ENCODE results near the gene PPCDC. TPM values are rescaled to one million over a fixed set of nuclear protein-coding genes. Genes with fewer than 3 reads are reported as not detected.
A peak's percentile ranks its signal among the peaks of the same experiment; 100 is the strongest.

The PPCDC gene
- polyA plus RNA-seq, 4 donors: 10.4 to 13.8 (median 13.0) TPM

DNA sequence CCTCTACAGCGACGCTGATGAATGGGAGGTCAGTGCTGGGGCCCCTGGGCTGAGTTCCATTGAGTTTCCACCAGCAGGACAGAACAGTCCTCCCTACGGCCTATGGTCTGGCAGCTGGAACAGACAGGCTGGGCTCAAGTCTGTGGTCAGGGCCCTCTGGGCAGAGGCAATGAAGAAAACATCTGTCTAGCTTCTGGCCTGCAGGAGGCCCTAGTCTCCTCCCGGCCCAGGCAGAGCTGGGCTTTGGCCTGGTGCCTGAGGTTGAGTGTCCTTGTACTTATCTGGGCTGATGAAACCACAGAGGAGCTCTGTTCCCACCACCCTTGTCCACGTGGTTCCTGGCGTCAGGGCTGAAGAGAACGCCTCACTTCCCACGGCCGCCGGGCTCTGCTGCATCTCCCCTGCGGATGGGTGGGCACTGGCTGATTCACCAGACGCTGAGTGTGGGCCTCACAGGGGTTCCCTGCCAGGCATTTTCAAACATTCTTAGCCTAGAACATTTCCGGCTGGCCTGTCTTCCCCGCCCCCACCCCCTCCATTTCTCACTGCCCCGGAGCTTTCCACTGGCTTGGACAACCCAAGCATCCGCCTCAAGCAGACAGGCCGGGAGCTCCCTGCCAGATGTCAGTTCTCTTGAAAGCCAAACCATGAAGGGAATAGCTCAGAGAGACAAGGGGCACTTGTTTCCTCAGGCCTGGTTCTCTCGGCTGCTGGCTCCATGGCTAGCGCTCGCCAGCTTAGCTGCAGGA lies 20.3 kb downstream of the PPCDC start:
- DNase-seq (ENCODE audit: low read depth in 4 of 4, low spot score in 3 of 4): peak in 3 of 4 donors; percentile 58 to 61 (median 60)

DNA sequence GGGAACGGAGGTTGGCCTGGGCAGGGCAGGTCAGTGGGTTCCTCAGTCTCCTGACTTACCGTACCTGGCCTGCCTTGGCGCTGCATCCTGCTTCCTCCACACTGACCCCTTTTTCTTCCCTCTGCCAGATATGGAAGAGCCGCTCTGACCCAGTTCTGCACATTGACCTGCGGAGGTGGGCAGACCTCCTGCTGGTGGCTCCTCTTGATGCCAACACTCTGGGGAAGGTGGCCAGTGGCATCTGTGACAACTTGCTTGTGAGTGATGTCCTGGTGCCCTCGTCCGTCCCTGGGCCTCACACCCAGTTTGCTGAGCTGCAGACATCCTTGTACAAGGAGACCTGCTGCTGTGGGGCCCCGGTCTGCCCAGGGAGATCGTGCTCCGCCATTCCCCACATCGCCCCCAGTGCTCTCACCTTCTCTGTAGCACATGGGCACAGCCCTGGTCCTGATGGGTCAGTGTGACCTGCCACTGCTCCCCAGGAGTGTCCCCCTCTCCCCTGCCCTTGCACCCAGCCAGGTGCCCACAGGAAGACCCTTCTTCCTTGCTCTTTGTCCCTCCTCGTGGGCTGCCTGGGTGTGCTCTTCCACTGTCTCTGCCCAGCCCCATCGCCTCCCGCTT lies 21.0 kb downstream of the PPCDC start:
- no peak for DNase-seq (ENCODE audit: low read depth in 4 of 4, low spot score in 3 of 4)

DNA sequence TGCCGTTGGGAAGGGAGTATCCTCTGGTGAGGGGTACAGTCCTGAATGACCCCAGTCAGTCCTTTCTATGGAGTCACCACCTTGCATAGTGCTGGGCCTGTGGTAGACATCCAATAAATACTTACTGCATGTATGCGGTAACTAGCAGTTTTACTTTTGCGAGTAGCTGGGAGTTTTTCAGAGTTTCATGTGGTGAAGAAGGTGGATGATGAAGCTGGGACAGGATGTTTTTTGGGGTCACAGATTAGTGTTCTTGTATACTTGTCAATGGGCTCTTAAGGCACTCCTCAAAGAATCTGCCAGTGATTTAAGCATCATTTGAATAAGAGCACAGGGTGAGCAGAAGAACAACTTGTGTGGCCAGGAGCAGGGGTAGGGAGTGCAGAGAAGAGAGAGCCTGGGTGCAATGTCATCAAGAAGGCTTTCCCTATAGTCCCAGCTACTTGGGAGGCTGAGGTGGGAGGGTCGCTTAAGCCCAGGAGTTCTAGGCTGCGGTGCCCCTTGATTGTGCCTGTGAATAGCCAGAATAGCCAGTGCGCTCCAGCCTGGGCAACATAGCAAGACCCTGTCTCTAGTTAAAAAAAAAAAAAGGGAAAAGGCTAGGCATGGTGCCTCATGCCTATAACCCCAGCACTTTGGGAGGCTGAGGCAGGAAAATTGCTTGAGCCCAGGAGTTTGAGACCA lies 22.1 kb downstream of the PPCDC start:
- DNase-seq (ENCODE audit: low read depth in 4 of 4, low spot score in 3 of 4): no peak

DNA sequence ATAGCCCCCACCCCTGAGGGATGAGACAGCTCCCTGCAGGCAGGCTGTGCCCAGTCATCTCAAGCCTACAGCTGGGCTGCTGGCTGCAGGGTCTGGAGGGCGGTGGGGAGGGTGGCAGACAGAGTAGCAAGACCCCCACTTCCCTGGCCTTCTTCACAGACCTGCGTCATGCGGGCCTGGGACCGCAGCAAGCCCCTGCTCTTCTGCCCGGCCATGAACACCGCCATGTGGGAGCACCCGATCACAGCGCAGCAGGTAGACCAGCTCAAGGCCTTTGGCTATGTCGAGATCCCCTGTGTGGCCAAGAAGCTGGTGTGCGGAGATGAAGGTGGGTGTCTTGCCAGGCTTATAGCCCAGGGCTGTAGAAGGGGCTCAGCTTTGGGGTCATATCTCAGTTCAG lies 25.0 kb downstream of the PPCDC start:
- DNase-seq (ENCODE audit: low read depth in 4 of 4, low spot score in 3 of 4): no peak

DNA sequence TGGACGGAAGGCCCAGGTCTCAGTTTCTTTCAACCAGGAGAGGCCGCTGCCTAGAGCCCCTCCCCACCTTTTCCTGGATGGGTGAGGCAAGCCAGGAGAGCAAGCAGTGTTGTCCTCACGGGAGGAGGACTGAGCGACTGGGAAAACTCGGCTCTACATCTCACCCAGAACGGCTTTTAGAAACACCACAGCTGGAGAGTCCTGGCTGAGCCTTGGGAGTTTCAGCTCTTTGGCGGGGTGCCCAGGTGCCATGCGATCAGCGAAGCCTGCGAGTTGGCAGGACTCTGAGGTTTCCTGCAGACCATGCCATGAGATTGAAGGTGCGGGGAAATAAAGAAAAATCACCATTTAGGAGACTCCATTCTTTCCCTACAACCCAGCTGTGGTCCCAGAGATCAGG lies 26.0 kb downstream of the PPCDC start:
- DNase-seq (ENCODE audit: low read depth in 4 of 4, low spot score in 3 of 4): no peak

DNA sequence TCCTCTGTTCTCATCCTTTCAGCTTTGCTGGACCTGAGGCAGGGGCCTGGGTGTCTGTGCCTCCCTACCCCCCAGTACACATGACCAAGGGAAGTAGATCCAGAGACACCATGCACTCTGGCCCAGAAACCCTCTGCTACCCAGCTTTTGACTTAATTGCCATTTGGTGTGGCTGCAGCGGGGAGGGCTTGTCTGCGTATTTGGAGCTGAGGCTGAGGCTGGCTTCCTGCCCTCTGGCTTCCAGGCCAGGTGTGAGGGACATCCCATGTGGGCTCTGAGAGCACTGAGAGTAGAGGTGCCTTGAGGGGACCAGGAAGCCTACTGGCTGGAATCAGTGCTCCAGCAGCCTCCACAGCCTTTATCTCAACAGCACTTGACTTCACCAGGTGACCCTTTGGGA lies 26.9 kb downstream of the PPCDC start:
- DNase-seq (ENCODE audit: low read depth in 4 of 4, low spot score in 3 of 4): no peak

DNA sequence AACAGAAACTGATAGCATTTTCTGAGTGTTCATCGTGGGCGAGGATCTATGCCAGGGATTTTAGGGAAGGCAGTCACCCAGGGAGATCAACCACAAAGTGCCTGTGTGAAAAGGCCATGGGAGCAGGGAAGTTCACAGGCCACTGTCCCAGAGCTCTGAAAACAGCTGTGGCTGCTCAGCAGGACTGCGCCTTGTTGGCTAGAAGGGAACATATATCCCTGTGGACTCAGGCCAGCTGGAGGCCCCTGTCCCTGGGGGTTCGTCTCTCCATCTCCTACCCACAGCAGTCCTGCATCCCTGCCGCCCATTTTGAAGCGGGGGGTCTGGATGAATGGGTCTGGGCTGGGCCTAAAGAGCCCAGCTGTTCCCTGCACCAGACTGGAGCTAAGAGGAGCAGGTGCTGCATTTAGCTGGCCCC lies 27.8 kb downstream of the PPCDC start:
- no peak for DNase-seq (ENCODE audit: low read depth in 4 of 4, low spot score in 3 of 4)

DNA sequence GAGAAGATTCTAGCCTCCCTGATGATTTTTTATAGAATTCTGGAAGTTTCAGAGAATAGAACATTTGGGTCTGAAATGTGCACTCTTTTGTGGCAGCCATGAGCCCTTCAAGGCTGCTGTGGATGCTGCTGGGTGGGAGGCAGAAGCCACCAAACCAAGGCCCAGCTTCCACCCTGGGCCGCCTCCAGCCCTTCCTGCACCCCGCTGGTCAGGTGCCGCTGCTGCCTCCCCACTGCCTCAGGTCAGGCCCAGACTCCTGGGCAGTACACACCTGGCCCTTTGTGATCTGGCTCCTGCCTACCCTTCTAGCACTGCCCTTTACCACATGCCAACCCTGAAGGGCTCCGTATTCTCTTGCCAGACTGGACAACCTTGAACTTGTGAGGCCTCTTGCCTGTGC lies 28.3 kb downstream of the PPCDC start:
- no peak for DNase-seq (ENCODE audit: low read depth in 4 of 4, low spot score in 3 of 4)

DNA sequence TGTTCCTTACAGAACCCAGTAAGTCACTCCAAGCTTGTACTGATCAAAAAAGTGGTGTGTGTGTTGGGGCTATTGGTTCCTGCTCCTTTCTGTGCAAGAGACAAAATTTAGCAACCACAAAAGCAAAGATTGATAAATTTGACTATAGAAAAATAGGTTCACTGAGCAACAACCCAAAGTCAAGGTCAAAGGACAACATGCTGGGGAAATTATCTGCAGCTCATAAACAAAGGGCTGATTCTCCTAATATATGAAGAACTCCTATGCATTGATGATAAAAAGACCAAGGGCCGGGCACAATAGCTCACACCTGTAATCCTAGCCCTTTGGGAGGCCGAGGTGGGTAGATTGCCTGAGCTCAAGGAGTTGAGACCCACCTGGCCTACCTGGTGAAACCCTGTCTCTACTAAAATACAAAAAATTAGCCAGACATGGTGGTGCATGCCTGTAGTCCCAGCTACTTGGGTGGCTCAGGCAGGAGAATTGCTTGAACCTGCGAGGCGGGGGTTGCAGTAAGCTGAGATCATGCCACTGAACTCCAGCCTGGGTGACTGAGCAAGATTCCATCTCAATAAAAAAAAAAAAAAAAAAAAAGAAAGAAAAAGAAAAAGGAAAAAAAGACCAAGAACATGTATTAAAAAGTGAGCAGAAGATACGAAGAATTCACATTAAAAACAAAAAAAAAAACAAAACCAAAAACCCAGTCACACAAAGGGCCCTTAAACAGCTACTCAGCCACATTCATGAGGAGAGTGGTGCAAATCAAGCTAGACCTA lies 29.8 kb downstream of the PPCDC start:
- no peak for DNase-seq (ENCODE audit: low read depth in 4 of 4, low spot score in 3 of 4)

DNA sequence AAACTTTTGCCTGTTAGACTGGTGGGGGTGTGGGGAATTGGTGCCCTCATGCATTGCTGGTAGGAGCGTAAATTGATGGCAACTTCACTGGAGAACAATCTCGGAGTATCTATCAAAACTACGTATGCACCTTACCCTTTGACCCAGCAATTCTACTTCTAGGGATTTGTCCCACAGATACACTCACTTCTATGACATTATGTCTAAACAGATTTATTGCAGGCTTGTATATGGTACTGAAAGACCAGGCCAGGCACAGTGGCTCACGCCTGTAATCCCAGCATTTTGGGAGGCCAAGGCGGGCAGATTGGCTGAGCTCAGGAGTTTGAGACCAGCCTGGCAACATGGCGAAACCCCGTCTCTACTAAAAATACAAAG lies 30.3 kb downstream of the PPCDC start:
- no peak for DNase-seq (ENCODE audit: low read depth in 4 of 4, low spot score in 3 of 4)

DNA sequence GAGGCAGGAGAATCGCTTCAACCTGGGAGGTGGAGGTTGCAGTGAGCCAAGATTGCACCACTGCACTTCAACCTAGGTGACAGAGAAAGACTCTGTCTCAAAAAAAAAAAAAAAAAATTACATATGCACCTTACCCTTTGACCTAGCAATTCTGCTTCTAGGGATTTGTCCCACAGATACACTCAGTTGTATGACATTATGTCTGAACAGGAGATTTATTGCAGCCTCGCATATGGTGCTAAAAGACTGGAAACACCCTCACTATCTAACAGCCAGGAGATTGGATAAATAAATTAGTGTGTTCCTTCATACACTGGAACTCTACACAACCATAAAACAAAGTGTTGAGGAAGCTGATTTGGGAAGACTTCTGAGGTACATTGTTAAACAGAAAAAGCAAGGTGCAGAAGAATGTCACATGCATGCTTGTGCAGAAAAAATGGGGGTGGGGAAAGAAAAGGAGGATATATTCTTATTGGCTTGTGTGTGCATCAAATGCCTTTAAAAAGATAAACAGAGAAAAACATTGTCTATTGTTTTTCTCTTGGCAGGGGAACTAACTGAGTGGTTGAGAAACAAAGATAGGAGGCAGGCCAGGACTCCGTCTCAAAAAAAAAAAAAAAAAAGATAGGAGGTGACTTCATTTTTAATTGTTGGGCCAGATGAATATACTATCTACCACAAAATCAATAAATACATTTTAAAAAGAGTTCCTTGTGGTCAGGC lies 30.9 kb downstream of the PPCDC start:
- DNase-seq (ENCODE audit: low read depth in 4 of 4, low spot score in 3 of 4): no peak

DNA sequence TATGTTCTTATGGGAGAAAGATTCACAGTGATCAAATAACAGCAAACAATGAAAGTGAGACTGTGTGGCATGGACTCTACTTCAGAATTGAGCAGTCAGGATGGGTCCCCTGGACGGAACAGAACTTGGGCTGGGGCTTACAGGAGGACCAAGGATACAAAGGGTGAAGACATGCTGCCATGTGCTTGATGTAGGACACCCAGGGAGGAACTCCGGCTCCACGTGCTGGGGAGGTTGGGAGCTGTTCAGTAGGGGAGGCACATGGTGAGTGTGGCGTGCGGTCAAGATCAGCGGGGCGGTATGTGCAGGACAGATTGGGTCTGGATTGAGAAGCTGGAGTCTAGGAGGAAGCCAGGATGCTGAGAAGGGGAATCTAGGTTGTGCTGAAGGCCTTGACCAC lies 32.6 kb downstream of the PPCDC start:
- no peak for DNase-seq (ENCODE audit: low read depth in 4 of 4, low spot score in 3 of 4)

DNA sequence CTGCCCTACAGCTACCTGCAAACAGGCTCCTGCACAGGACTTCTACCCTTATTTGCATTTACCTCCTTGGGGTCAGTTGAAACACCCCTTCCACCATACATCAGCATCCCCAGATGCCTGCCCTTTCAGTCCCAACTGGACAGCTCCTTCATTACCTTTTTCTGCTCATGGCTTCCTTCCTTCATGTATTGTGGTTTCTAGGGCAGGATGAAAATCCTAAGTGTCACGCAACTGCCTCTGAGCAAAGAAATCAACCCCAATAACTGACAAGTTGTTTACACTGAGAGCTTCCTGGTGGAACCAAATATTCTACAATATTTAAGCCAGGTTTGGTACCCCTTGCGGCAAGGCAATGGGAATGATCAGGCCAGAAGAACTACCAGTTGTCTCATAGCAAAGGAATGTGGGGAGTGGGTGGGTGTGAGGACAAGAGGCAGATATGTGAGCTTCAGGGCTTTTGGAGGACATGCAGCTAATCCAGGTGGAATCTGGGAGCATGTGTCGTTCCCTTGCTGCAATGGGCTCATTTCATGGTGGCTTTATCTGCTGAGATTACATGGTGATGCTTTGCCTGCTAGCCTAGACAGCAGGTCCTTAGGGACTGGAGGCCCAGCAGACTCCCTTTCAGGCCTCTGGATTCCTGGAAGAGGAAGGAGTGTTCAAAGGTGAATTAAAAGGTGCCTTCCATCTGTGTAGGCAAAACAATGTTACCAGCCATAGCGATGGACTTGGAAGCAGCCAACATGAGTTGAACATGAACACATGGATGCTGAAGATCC lies 34.9 kb downstream of the PPCDC start:
- DNase-seq (ENCODE audit: low read depth in 4 of 4, low spot score in 3 of 4): no peak

DNA sequence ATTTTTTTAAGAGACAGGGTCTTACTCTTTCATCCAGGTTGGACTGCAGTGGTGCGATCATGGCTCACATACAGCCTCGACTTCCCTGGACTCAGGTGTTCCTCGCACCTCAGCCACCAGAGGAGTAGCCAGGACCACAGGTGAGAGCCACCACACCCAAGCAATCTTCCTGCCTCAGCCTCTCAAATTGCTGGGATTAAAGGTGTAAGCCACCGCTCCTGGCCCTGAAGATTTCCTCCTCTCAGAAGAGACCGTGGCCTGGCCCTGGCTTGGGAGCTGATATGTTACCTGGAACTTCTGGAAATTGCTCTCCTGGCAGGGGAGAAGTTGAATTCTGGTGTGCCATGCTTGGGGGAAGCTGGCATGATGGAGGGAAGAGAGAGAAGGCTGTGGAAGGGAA lies 36.2 kb downstream of the PPCDC start:
- no peak for DNase-seq (ENCODE audit: low read depth in 4 of 4, low spot score in 3 of 4)

DNA sequence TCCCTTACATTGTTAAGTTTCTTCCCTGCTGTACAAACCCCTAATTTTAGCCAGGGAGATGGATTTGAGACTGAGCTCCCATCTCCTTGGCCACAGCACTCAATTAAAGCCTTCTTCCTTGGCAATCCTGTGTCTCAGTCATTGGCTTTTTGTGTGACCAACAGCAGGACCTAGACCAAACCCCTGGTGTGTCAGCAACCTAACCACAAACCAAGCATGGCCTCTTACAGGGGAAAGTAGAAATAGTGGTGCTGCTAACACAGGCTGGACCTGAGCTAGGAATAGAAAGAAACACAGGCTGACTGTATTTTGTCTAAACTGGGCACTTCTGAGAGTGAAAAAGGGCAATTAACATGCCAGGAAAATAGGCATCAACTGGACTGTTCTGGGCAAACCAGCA lies 37.9 kb downstream of the PPCDC start:
- no peak for DNase-seq (ENCODE audit: low read depth in 4 of 4, low spot score in 3 of 4)

DNA sequence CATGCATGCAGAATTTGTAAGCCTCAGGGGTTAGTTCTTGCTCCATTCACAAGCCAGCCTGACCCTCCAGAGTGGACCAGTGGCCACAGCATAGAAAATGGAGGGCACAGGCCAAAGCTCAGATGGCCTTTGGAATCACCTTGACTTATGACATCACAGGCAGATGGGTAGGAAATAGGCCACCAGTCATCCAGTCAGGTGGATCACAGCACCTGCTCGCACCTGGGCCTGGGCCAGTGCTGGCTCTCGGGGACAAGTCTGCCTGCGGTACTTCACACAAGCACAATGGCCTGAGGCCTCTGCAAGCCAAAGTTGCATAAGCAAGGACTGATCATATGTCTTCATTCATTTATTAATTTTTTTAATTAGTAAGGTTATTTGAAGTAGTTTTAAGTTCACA lies 39.3 kb downstream of the PPCDC start:
- DNase-seq (ENCODE audit: low read depth in 4 of 4, low spot score in 3 of 4): no peak

DNA sequence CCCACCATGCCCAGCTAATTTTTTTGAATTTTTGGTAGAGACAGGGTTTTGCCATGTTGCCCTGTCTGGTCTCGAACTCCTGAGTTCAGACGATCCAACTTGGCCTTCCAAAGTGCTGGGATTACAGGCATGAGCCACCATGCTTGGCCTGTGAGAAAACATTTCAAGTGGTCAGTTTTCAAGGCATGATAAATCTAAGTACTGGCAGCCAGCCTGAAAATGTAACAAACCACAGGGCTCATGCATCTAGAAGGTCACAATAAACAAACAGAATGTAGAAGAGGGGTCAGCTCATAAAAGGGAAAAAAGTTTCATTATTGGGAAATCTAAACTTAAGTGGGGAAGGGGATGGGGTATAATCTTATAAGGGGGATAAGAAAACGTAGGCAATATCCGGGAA lies 39.9 kb downstream of the PPCDC start:
- no peak for DNase-seq (ENCODE audit: low read depth in 4 of 4, low spot score in 3 of 4)

DNA sequence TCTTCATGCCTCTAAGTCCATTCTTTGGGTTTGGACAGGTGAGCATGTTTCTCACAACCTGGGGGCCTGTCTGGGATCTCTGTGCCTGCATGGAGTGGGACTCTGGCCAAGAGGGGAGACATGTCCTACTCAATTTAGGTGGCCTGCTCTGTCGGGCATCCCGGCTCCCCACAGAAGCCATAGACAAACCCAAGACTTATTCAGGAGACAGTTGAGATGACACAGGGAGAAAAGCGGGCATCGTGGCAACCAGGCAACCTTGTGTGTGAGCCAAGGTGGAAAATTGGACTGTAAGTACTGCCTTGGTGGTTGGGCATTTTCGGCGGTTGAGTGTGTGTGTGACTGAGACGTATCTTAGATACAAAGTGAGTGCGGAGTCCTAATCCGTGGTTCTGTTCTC lies 40.5 kb downstream of the PPCDC start:
- DNase-seq (ENCODE audit: low read depth in 4 of 4, low spot score in 3 of 4): no peak

DNA sequence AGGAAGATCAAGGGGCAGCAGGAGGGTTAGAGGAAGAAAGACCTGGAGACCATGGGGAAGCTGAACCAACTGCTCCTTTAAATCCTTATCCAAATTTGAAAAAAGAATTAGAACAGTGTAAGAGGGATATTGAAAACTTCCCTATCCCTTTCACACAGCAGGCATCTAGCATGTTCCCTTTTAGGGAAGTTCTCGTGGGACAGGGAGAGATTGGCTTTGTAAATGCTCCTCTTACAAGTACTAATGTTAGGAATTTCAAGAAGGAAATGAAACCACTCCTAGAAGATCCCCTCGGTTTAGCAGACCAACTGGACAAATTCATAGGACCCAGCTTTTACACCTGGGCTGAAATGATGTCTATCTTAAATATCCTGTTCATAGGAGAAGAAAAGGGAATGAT lies 41.5 kb downstream of the PPCDC start:
- DNase-seq (ENCODE audit: low read depth in 4 of 4, low spot score in 3 of 4): no peak

DNA sequence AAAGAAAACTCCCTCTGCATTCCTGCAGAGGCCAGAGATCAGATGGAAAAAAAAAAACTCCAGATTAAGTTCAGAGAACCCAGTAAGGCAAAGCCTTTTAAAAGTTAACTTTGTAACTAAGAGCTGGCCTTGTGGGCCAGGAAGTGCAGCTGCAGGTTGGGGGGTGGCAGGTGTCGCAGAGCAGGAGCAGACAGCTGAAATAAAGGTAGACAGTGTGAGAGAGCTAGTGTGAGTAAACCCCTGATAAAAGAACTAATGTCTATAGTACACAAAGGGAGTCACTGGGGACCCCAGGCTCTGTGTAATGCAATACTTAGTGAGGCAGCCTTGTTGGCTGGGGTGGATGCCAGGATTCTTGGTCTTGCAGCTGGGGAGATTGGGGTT lies 42.1 kb downstream of the PPCDC start:
- DNase-seq (ENCODE audit: low read depth in 4 of 4, low spot score in 3 of 4): no peak

Data from right renal pelvis (tissue), 4 donors.